OCI-LY3 (cell line): ENCODE results near the gene CREB3.

ENCODE experiments used
- H2AFZ ChIP-seq: fragments of 200-600, 300-600 bp; shearing (Covaris generic); 2 replicates; pipeline ENCODE4 v1.6.0; 2014; ENCODE audit warnings: antibody characterized with exemption, low read depth, low read length
- H3K27ac ChIP-seq: fragments of 200-600, 300-600 bp; sonication (generic); 2 replicates; pipeline ENCODE4 v1.5.1; 2014; ENCODE audit warnings: mild to moderate bottlenecking, low read length, moderate library complexity, mixed read lengths
- H3K27me3 ChIP-seq: fragments of 200-600, 300-600 bp; sonication (generic); 2 replicates; pipeline ENCODE4 v1.6.1; 2014; ENCODE audit warnings: low read depth, low read length, mixed read lengths
- H3K36me3 ChIP-seq: fragments of 200-600, 300-600 bp; sonication (generic); replicated peaks from 2 replicates; pipeline ENCODE3; 2014; ENCODE audit warnings: low read depth, low read length, mixed read lengths
- H3K4me1 ChIP-seq: fragments of 300-600, 200-600 bp; sonication (generic); 2 replicates; pipeline ENCODE4 v1.6.1; 2014; ENCODE audit warnings: low read length, mixed read lengths
- H3K4me2 ChIP-seq: fragments of 200-600, 300-600 bp; sonication (generic); 2 replicates; pipeline ENCODE4 v1.6.1; 2014; ENCODE audit warnings: low read length, mixed read lengths
- H3K4me3 ChIP-seq: fragments of 300-600, 200-600 bp; sonication (generic); 2 replicates; pipeline ENCODE4 v1.5.1; 2014; ENCODE audit warnings: antibody characterized with exemption, mild to moderate bottlenecking, low read length, moderate library complexity
- H3K79me2 ChIP-seq: fragments of 300-600, 200-600 bp; shearing (Covaris generic); 2 replicates; pipeline ENCODE4 v1.6.1; 2014; ENCODE audit warnings: mild to moderate bottlenecking, low read length, mixed read lengths
- H3K9ac ChIP-seq: fragments of 300-600, 200-600 bp; shearing (Covaris generic); 2 replicates; pipeline ENCODE4 v1.6.0; 2014; ENCODE audit warnings: mild to moderate bottlenecking, low read length, moderate library complexity
- H3K9me3 ChIP-seq: fragments of 200-600, 300-600 bp; shearing (Covaris generic); 2 replicates; pipeline ENCODE4 v1.6.1; 2014; ENCODE audit warnings: low read length, mixed read lengths; ENCODE audit not compliant: insufficient read depth
- H4K20me1 ChIP-seq: fragments of 200-600, 300-600 bp; sonication (generic); 2 replicates; pipeline ENCODE4 v1.6.1; 2016; ENCODE audit warnings: low read length, mixed read lengths; ENCODE audit not compliant: insufficient read depth
- EZH2phosphoT487 ChIP-seq: fragments of 200-600 bp; shearing (Covaris generic); IDR thresholded peaks from 2 replicates; pipeline ENCODE4 v1.6.1; 2018; ENCODE audit warnings: antibody characterized with exemption, mixed run types, low read depth
- TF ChIP-seq, protein P1 (sequence below): fragments of 200-600, 300-600 bp; sonication (generic); IDR thresholded peaks from 2 replicates; pipeline ENCODE4 v1.5.1; 2014; ENCODE audit warnings: antibody characterized with exemption, low read length, low read depth

CREB3 gene

DNA sequence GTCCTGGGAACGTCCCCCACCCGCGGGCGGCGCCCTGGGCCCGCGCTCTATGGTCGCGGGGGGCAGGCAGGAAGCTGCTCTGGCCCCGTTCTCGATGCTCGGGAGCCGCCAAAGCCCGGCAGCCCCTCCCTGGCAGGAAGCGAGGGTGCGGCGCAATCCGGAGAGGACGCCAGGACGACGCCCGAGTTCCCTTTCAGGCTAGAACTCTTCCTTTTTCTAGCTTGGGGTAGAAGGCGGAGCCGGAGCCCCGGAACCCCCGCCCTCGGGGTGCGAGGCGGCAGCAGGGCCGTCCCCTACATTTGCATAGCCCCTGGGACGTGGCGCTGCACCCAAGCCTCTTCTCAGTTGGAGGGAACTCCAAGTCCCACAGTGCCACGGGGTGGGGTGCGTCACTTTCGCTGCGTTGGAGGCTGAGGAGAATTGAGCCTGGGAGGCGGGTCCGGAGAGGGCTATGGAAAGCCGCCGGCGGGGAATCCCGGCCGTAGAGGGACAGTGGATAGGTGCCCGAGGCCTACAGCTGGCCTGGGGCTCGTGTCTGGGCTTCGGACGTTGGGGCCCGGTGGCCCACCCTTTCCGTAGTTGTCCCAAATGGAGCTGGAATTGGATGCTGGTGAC is at the start of gene CREB3, which contains the start of gene TLN1:
Gene CREB3, plus strand, starts transcription at position 482 of the 615 bp plus-strand sequence. Its CDS starts 107 bp downstream, at position 589.
Gene TLN1, minus strand, starts transcription at position 11 of the 615 bp plus-strand sequence. CDS start 6,501 bp downstream, outside the sequence.
- Histone ChIP-seq H4K20me1 (peaks cover 28% of the 10 kb centered on the region), H3K36me3 (peaks cover 22% of the 10 kb centered on the region), H2AFZ (peak within 1 kb of the TSS; percentile 28; the same call in 1 of the 2 replicates), H3K4me1 (peaks cover 49% of the 10 kb centered on the region), H3K27ac (peak within 1 kb of the TSS; percentile 87), H3K4me3 (peak within 1 kb of the TSS; percentile 94), H3K9ac (peak within 1 kb of the TSS; percentile 92), H3K9me3 (no peaks in the 10 kb centered on the region), H3K27me3 (no peaks in the 10 kb centered on the region), H3K4me2 (peak within 1 kb of the TSS; percentile 96), H3K79me2 (peaks cover 57% of the 10 kb centered on the region)
- TF ChIP-seq EZH2phosphoT487: no peak
- TF ChIP-seq, protein P1, sequence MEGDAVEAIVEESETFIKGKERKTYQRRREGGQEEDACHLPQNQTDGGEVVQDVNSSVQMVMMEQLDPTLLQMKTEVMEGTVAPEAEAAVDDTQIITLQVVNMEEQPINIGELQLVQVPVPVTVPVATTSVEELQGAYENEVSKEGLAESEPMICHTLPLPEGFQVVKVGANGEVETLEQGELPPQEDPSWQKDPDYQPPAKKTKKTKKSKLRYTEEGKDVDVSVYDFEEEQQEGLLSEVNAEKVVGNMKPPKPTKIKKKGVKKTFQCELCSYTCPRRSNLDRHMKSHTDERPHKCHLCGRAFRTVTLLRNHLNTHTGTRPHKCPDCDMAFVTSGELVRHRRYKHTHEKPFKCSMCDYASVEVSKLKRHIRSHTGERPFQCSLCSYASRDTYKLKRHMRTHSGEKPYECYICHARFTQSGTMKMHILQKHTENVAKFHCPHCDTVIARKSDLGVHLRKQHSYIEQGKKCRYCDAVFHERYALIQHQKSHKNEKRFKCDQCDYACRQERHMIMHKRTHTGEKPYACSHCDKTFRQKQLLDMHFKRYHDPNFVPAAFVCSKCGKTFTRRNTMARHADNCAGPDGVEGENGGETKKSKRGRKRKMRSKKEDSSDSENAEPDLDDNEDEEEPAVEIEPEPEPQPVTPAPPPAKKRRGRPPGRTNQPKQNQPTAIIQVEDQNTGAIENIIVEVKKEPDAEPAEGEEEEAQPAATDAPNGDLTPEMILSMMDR: peak; percentile 39

GRCh38 chr9:35683323-35683722 is 49.1 kb upstream of the CREB3 start:
- no peaks in the 10 kb centered on the region for H3K36me3 ChIP-seq
- no peak overlapping the region for H3K9ac ChIP-seq

GRCh38 chr9:35684921-35685320 is 47.5 kb upstream of the CREB3 start:
- Histone ChIP-seq H3K4me2 (no peak overlapping the region), H3K27ac (no peak overlapping the region), H3K9ac (no peak overlapping the region), H3K9me3 (no peaks in the 10 kb centered on the region), H3K4me1 (peaks cover 13% of the 10 kb centered on the region), H2AFZ (no peak overlapping the region), H3K79me2 (no peaks in the 10 kb centered on the region), H4K20me1 (no peaks in the 10 kb centered on the region), H3K27me3 (no peaks in the 10 kb centered on the region), H3K4me3 (no peak overlapping the region), H3K36me3 (no peaks in the 10 kb centered on the region)
- no peak for TF ChIP-seq EZH2phosphoT487
- TF ChIP-seq, protein P1: no peak

More at GRCh38 chr9:35683323-35683722, 49.1 kb upstream of the CREB3 start:
- H3K9me3 ChIP-seq: no peaks in the 10 kb centered on the region
- no peaks in the 10 kb centered on the region for H3K27me3 ChIP-seq
- no peaks in the 10 kb centered on the region for H4K20me1 ChIP-seq
- no peak for TF ChIP-seq EZH2phosphoT487
- TF ChIP-seq, protein P1: no peak
- H3K4me1 ChIP-seq: peaks cover 12% of the 10 kb centered on the region
- no peak overlapping the region for H3K27ac ChIP-seq
- no peak overlapping the region for H3K4me3 ChIP-seq
- H2AFZ ChIP-seq: no peak overlapping the region
- no peak overlapping the region for H3K4me2 ChIP-seq
- H3K79me2 ChIP-seq: no peaks in the 10 kb centered on the region

DNA sequence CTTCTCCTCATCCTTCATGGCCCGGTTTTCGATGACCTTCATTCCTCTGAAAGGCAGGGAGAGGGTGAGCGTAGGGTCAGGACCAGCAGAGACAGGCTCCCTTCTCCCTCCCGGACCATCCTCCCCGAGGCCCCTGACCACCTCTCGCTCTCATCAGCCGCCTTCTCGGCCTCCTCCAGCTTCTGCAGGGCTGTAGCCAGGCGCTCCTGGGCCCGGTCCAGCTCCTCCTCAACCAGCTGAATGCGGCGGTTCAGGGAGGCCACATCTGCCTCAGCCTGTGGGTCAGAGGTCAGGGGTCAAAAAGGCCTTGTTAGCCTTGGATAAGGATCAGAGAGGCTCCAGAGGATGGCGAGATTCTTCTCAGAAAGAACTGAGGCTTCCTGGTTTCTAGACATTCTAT is 47.0 kb upstream of the CREB3 start:
- Histone ChIP-seq H3K4me2 (no peak overlapping the region), H3K79me2 (no peaks in the 10 kb centered on the region), H3K27ac (no peak overlapping the region), H2AFZ (no peak overlapping the region), H3K4me1 (peaks cover 7% of the 10 kb centered on the region), H4K20me1 (no peaks in the 10 kb centered on the region), H3K9me3 (no peaks in the 10 kb centered on the region), H3K27me3 (no peaks in the 10 kb centered on the region), H3K36me3 (no peaks in the 10 kb centered on the region), H3K4me3 (no peak overlapping the region), H3K9ac (no peak overlapping the region)
- TF ChIP-seq, protein P1: no peak
- TF ChIP-seq EZH2phosphoT487: no peak
